Measurements from ENCODE around the gene C1QA. TPM values are rescaled to one million over a fixed set of nuclear protein-coding genes. Genes with fewer than 3 reads are reported as not detected.
"Not testable (repeated sequence)": the region's sequence is repeated elsewhere in the genome, so short reads cannot be mapped to it uniquely, and the experiment has no call there.

The C1QA gene
- total RNA-seq, 1 donor from 2014 or later, result 50.6 TPM

GRCh38 chr1:22666412-22666811 lies 30.0 kb downstream of the C1QA start:
- Histone ChIP-seq H3K27me3 (ENCODE audit: control insufficient read depth in 3 of 3, insufficient read depth in 3 of 3, low read length in 3 of 3) (peaks cover 13 to 48% (median 43%) of the 10 kb centered on the region in 3 donors), H3K36me3 (ENCODE audit: control insufficient read depth in 3 of 3, insufficient read depth in 3 of 3, low read length in 3 of 3) (no peaks in the 10 kb centered on the region)

GRCh38 chr1:22668840-22669239 lies 32.4 kb downstream of the C1QA start:
- not testable (repeated sequence) for H3K4me1 ChIP-seq (ENCODE audit: control insufficient read depth in 3 of 3, insufficient read depth in 3 of 3, low read length in 3 of 3); H3K27ac ChIP-seq (ENCODE audit: low read depth, low read length); H3K4me3 ChIP-seq (ENCODE audit: low read length in 3 of 3); H3K36me3 ChIP-seq (ENCODE audit: control insufficient read depth in 3 of 3, insufficient read depth in 3 of 3, low read length in 3 of 3); H3K9ac ChIP-seq (ENCODE audit: low read depth in 1 of 3, low read length in 3 of 3); H3K9me3 ChIP-seq (ENCODE audit: control insufficient read depth in 3 of 3, low read length in 3 of 3)
- peaks cover 30 to 68% (median 61%) of the 10 kb centered on the region in 3 donors for H3K27me3 ChIP-seq (ENCODE audit: control insufficient read depth in 3 of 3, insufficient read depth in 3 of 3, low read length in 3 of 3)

More at GRCh38 chr1:22666412-22666811, 30.0 kb downstream of the C1QA start:
- no peaks in the 10 kb centered on the region for H3K9me3 ChIP-seq (ENCODE audit: control insufficient read depth in 3 of 3, low read length in 3 of 3)
- no peak overlapping the region for H3K4me3 ChIP-seq (ENCODE audit: low read length in 3 of 3)
- no peak overlapping the region for H3K27ac ChIP-seq (ENCODE audit: low read depth, low read length)
- H3K4me1 ChIP-seq (ENCODE audit: control insufficient read depth in 3 of 3, insufficient read depth in 3 of 3, low read length in 3 of 3), result no peaks in the 10 kb centered on the region
- no peak overlapping the region for H3K9ac ChIP-seq (ENCODE audit: low read depth in 1 of 3, low read length in 3 of 3)

- no peak overlapping the region for H3K4me3 ChIP-seq (ENCODE audit: low read length in 3 of 3)
Observed at GRCh38 chr1:22670352-22670975, 34.0 kb downstream of the C1QA start.

GRCh38 chr1:22671999-22672398 lies 35.6 kb downstream of the C1QA start:
- Histone ChIP-seq H3K4me3 (ENCODE audit: low read length in 3 of 3) (no peak overlapping the region), H3K4me1 (ENCODE audit: control insufficient read depth in 3 of 3, insufficient read depth in 3 of 3, low read length in 3 of 3) (no peaks in the 10 kb centered on the region), H3K27me3 (ENCODE audit: control insufficient read depth in 3 of 3, insufficient read depth in 3 of 3, low read length in 3 of 3) (peaks cover 42 to 64% (median 63%) of the 10 kb centered on the region in 3 donors), H3K27ac (ENCODE audit: low read depth, low read length) (no peak overlapping the region), H3K9ac (ENCODE audit: low read depth in 1 of 3, low read length in 3 of 3) (no peak overlapping the region), H3K36me3 (ENCODE audit: control insufficient read depth in 3 of 3, insufficient read depth in 3 of 3, low read length in 3 of 3) (no peaks in the 10 kb centered on the region), H3K9me3 (ENCODE audit: control insufficient read depth in 3 of 3, low read length in 3 of 3) (no peaks in the 10 kb centered on the region)

More at GRCh38 chr1:22670352-22670975, 34.0 kb downstream of the C1QA start:
- Histone ChIP-seq H3K36me3 (ENCODE audit: control insufficient read depth in 3 of 3, insufficient read depth in 3 of 3, low read length in 3 of 3) (no peaks in the 10 kb centered on the region), H3K9ac (ENCODE audit: low read depth in 1 of 3, low read length in 3 of 3) (no peak overlapping the region), H3K9me3 (ENCODE audit: control insufficient read depth in 3 of 3, low read length in 3 of 3) (no peaks in the 10 kb centered on the region), H3K27me3 (ENCODE audit: control insufficient read depth in 3 of 3, insufficient read depth in 3 of 3, low read length in 3 of 3) (peaks cover 42 to 72% (median 64%) of the 10 kb centered on the region in 3 donors), H3K27ac (ENCODE audit: low read depth, low read length) (no peak overlapping the region), H3K4me1 (ENCODE audit: control insufficient read depth in 3 of 3, insufficient read depth in 3 of 3, low read length in 3 of 3) (no peaks in the 10 kb centered on the region)

- Histone ChIP-seq H3K27ac (ENCODE audit: low read depth, low read length) (no peak overlapping the region), H3K9me3 (ENCODE audit: control insufficient read depth in 3 of 3, low read length in 3 of 3) (no peaks in the 10 kb centered on the region), H3K4me1 (ENCODE audit: control insufficient read depth in 3 of 3, insufficient read depth in 3 of 3, low read length in 3 of 3) (no peaks in the 10 kb centered on the region), H3K4me3 (ENCODE audit: low read length in 3 of 3) (no peak overlapping the region), H3K36me3 (ENCODE audit: control insufficient read depth in 3 of 3, insufficient read depth in 3 of 3, low read length in 3 of 3) (no peaks in the 10 kb centered on the region), H3K27me3 (ENCODE audit: control insufficient read depth in 3 of 3, insufficient read depth in 3 of 3, low read length in 3 of 3) (peaks cover 53 to 70% (median 58%) of the 10 kb centered on the region in 3 donors), H3K9ac (ENCODE audit: low read depth in 1 of 3, low read length in 3 of 3) (no peak overlapping the region)
Observed at GRCh38 chr1:22673486-22674409, 37.3 kb downstream of the C1QA start.

GRCh38 chr1:22674410-22674749 lies 38.0 kb downstream of the C1QA start:
- no peak overlapping the region for H3K27ac ChIP-seq (ENCODE audit: low read depth, low read length)
- H3K27me3 ChIP-seq (ENCODE audit: control insufficient read depth in 3 of 3, insufficient read depth in 3 of 3, low read length in 3 of 3), result peaks cover 56 to 69% (median 58%) of the 10 kb centered on the region in 3 donors

DNA sequence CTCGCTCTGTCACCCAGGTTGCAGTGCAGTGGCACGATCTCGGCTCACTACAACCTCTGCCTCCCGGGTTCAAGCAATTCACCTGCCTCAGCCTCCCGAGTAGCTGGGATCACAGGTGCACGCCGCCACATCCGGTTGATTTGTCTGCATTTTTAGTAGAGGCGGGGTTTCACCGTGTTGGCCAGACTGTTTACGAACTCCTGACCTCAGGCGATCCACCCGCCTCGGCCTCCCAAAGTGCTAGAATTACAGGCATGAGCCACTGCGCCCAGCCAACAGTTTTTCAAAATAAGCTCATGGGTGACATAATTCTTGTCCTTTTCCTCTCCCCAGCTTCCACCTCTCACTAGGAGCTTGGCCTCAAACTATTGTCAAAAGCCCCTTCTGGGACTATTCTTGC lies 39.7 kb downstream of the C1QA start:
- not testable (repeated sequence) for H3K27ac ChIP-seq (ENCODE audit: low read depth, low read length); H3K9ac ChIP-seq (ENCODE audit: low read depth in 1 of 3, low read length in 3 of 3); H3K4me1 ChIP-seq (ENCODE audit: control insufficient read depth in 3 of 3, insufficient read depth in 3 of 3, low read length in 3 of 3); H3K9me3 ChIP-seq (ENCODE audit: control insufficient read depth in 3 of 3, low read length in 3 of 3); H3K36me3 ChIP-seq (ENCODE audit: control insufficient read depth in 3 of 3, insufficient read depth in 3 of 3, low read length in 3 of 3); H3K4me3 ChIP-seq (ENCODE audit: low read length in 3 of 3)
- H3K27me3 ChIP-seq (ENCODE audit: control insufficient read depth in 3 of 3, insufficient read depth in 3 of 3, low read length in 3 of 3), result peaks cover 46 to 60% (median 52%) of the 10 kb centered on the region in 3 donors

More at GRCh38 chr1:22674410-22674749, 38.0 kb downstream of the C1QA start:
- H3K4me3 ChIP-seq (ENCODE audit: low read length in 3 of 3), result no peak overlapping the region
- no peaks in the 10 kb centered on the region for H3K9me3 ChIP-seq (ENCODE audit: control insufficient read depth in 3 of 3, low read length in 3 of 3)
- no peaks in the 10 kb centered on the region for H3K36me3 ChIP-seq (ENCODE audit: control insufficient read depth in 3 of 3, insufficient read depth in 3 of 3, low read length in 3 of 3)
- no peaks in the 10 kb centered on the region for H3K4me1 ChIP-seq (ENCODE audit: control insufficient read depth in 3 of 3, insufficient read depth in 3 of 3, low read length in 3 of 3)
- no peak overlapping the region for H3K9ac ChIP-seq (ENCODE audit: low read depth in 1 of 3, low read length in 3 of 3)

DNA sequence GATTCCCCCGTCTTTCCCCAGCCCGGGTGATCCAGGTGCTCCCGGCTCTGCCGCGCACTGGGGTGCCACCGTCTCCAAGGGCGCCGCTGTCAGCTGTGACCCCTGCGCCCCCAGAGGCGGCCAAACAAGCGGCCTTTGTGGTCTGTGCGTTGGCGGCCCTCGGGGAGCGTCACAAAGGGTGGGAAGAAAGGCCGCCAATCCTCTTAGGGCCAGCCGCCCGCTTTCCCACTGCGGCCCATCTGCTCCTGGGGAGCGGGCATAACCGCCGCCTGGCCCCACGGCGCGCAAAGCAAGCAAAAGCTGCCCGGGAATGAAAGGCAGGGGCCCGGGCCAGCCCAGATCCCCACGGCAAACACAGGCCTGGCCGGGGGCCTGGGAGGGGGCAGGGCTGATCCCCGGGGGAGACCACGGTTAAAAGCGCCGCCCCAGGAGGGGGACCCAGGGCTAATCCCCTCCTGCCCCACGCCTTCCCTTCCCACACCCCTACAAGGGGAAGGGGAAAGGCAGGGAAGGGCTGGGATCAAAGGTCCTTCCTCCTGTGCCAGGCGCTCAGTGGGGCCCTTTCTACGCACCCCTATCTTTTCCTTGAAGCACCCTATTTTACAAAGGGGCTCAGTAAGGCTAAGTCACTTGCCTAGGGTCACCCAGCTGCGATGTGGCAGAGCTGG lies 40.6 kb downstream of the C1QA start:
- Histone ChIP-seq H3K4me3 (ENCODE audit: low read length in 3 of 3) (no peak overlapping the region), H3K36me3 (ENCODE audit: control insufficient read depth in 3 of 3, insufficient read depth in 3 of 3, low read length in 3 of 3) (no peaks in the 10 kb centered on the region), H3K27me3 (ENCODE audit: control insufficient read depth in 3 of 3, insufficient read depth in 3 of 3, low read length in 3 of 3) (peaks cover 39 to 51% (median 43%) of the 10 kb centered on the region in 3 donors), H3K27ac (ENCODE audit: low read depth, low read length) (no peak overlapping the region), H3K9ac (ENCODE audit: low read depth in 1 of 3, low read length in 3 of 3) (no peak overlapping the region), H3K9me3 (ENCODE audit: control insufficient read depth in 3 of 3, low read length in 3 of 3) (no peaks in the 10 kb centered on the region), H3K4me1 (ENCODE audit: control insufficient read depth in 3 of 3, insufficient read depth in 3 of 3, low read length in 3 of 3) (no peaks in the 10 kb centered on the region)

- Histone ChIP-seq H3K27me3 (ENCODE audit: control insufficient read depth in 3 of 3, insufficient read depth in 3 of 3, low read length in 3 of 3) (peaks cover 31 to 40% (median 37%) of the 10 kb centered on the region in 3 donors), H3K9ac (ENCODE audit: low read depth in 1 of 3, low read length in 3 of 3) (no peak overlapping the region), H3K4me1 (ENCODE audit: control insufficient read depth in 3 of 3, insufficient read depth in 3 of 3, low read length in 3 of 3) (no peaks in the 10 kb centered on the region), H3K27ac (ENCODE audit: low read depth, low read length) (no peak overlapping the region), H3K36me3 (ENCODE audit: control insufficient read depth in 3 of 3, insufficient read depth in 3 of 3, low read length in 3 of 3) (no peaks in the 10 kb centered on the region), H3K4me3 (ENCODE audit: low read length in 3 of 3) (no peak overlapping the region), H3K9me3 (ENCODE audit: control insufficient read depth in 3 of 3, low read length in 3 of 3) (no peaks in the 10 kb centered on the region)
Observed at GRCh38 chr1:22677931-22678896, 41.8 kb downstream of the C1QA start.
